ENCODE measurements around the gene TMEM147. TPM values are rescaled to one million over a fixed set of nuclear protein-coding genes. Genes with fewer than 3 reads are reported as not detected.

Gene TMEM147
- total RNA-seq, 2 donors from 2014 or later: 49.6 to 114 TPM

DNA sequence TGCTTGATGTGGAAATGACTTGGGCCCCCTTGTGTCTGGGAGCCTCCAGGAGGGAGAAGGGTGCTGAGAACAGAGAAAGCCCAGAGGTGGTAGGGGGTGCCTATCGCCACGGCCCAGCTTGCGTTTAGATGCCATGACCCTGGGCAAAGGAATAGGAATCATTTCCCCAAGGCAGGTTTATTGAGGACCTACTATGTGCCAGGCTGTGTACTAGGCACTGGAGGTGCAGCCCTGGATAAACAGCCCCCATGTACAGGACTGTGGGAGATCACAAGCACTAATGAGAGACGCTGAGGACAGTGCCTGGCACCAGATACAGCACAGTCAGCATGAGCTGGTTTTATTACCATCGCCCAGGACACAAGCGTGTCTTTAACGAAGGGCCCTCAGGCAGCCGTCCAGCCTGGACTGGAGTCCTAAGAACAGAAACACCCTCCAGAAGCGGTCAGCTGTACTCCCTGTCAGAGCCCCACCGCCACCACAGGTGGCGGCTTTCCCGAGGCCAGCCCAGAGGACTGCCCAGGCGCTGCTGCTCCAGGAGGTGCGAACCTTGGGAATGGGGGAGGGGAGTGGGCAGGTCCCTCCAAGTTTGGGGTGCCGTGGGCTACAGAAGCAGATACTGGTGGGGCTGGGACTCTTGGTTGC lies 4.6 kb downstream of the TMEM147 start:
- H3K9me3 ChIP-seq: no peaks in the 10 kb centered on the region
- H3K4me3 ChIP-seq: no peak overlapping the region
- H3K9ac ChIP-seq (ENCODE audit: low read depth in 2 of 2, low read length in 2 of 2): no peak overlapping the region
- no peaks in the 10 kb centered on the region for H3K27me3 ChIP-seq
- H3K27ac ChIP-seq: no peak overlapping the region
- H3K4me1 ChIP-seq: peaks cover 9% of the 10 kb centered on the region
- intact Hi-C loops (cut with DNase I): loop anchor here (5.0 kb wide), 1 partner anchor 162 kb away; no protein-coding TSS in a partner anchor
- TF ChIP-seq, protein P1, sequence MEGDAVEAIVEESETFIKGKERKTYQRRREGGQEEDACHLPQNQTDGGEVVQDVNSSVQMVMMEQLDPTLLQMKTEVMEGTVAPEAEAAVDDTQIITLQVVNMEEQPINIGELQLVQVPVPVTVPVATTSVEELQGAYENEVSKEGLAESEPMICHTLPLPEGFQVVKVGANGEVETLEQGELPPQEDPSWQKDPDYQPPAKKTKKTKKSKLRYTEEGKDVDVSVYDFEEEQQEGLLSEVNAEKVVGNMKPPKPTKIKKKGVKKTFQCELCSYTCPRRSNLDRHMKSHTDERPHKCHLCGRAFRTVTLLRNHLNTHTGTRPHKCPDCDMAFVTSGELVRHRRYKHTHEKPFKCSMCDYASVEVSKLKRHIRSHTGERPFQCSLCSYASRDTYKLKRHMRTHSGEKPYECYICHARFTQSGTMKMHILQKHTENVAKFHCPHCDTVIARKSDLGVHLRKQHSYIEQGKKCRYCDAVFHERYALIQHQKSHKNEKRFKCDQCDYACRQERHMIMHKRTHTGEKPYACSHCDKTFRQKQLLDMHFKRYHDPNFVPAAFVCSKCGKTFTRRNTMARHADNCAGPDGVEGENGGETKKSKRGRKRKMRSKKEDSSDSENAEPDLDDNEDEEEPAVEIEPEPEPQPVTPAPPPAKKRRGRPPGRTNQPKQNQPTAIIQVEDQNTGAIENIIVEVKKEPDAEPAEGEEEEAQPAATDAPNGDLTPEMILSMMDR (IDR thresholded peaks at IDR 0.05): no peak
- H3K36me3 ChIP-seq: no peaks in the 10 kb centered on the region
- no peak for DNase-seq

DNA sequence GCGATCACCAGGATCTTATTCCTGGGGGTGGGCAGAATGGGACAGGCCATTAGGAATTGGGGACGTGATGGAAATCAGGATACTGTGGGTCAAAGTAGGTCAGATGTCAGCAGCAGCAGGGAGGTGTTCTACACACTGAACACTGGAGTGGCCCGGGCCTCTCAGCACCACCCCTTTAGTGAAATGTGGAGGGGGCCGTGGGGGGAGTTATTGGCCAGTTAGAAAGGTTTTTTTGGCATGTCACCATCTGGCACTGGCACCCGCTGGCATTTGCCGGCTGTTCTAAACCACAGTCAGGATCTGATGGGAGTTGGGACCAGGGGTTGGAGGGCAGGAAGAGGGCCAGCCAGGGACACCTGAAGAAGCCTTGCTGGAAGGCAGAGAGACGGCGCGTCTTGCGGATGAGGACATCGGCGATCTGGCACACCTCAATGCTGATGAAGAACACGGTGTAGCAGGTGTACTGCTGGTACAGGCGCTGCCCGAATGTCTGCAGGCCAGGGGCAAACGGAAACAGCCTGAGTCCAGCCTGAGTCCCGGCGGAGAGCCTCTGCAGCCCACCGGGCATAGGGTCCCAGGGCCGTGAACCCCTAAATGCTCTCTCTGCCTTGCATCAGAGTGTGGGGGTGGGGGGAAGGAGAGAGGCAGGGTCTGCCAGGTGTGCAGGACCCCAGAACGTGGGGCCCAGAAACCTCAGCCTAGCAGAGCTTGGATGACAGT lies 5.8 kb downstream of the TMEM147 start:
- Histone ChIP-seq H3K4me1 (peaks cover 5% of the 10 kb centered on the region), H3K36me3 (no peaks in the 10 kb centered on the region), H3K9ac (ENCODE audit: low read depth in 2 of 2, low read length in 2 of 2) (no peak overlapping the region), H3K4me3 (no peak overlapping the region), H3K9me3 (no peaks in the 10 kb centered on the region), H3K27me3 (no peaks in the 10 kb centered on the region), H3K27ac (no peak overlapping the region)
- TF ChIP-seq, protein P1 (IDR thresholded peaks at IDR 0.05): no peak
- intact Hi-C loops (cut with DNase I): no loop called here
- no peak for DNase-seq

DNA sequence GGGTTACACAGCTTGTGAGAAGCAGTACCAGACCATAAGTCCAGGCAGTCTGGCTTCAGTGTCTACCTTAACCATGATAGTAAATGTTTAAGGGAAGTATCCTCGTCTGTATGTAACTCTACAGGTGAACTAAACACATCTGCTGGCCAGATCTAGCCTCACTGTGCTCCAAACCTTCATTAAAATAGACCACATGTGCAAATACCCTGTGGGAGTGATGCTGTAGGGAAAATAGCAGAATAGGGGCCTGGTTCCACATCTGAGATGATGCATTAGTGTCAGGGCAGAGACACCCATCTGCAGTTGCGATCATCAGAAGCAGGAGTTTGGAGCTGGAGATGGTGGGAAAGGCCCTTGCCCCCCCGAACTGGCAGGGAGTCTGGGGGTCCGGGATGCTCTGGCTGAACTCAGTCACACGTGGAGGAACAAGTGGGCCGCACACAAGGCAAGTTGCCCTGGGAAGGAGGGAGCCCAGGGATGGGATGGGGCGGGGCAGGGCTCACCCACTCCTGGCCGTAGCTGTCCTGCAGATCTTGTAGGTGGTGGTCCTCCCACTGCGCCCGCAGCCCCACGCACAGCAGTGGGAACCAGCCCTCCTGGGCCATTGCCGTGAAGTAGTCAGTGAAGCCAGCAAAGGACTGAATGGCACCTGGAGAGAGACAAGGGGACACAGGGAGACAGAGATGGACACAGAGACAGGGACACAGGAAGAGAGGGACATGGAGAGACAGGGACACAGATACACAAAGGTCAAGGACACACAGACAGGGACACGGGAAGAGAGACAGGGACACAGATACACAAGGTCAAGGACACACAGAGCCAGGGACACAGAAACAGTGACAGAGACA lies 7.3 kb downstream of the TMEM147 start:
- no peak for DNase-seq
- H3K4me3 ChIP-seq: no peak overlapping the region
- no peak overlapping the region for H3K9ac ChIP-seq (ENCODE audit: low read depth in 2 of 2, low read length in 2 of 2)
- H3K4me1 ChIP-seq: no peaks in the 10 kb centered on the region
- TF ChIP-seq, protein P1 (IDR thresholded peaks at IDR 0.05): no peak
- intact Hi-C loops (cut with DNase I): no loop called here
- H3K36me3 ChIP-seq: no peaks in the 10 kb centered on the region
- no peak overlapping the region for H3K27ac ChIP-seq
- no peaks in the 10 kb centered on the region for H3K27me3 ChIP-seq
- H3K9me3 ChIP-seq: no peaks in the 10 kb centered on the region

DNA sequence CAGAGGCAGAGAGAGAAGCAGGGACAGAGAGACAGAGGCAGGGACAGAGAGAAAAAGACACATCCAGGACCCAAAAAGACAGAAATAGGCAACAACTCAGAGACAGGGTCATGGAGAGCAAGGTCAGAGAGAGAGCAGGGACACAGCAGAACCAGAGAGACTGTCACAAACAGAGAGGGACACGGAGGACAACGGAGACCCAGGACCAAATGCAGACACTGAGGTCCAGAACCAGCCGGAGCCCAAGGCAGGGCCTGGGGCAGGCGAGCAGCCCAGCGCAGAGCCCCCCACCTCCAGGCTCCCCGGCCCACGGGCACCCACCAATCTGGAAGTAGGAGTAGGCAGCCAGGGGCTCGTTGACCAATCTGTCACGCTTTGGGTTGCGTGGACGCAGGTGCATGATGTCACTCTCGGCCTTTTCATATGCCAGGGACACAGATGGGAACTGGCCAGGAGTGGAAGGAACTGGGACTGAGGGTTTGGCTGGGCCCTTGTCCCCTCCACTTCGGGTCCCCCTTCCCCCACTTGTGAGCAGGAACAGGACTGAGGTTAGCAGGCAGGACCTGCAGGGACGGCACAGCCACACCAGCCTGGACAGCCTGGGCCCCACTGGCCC lies 8.1 kb downstream of the TMEM147 start:
- Histone ChIP-seq H3K9ac (ENCODE audit: low read depth in 2 of 2, low read length in 2 of 2) (no peak overlapping the region), H3K9me3 (no peaks in the 10 kb centered on the region), H3K4me1 (peaks cover 3% of the 10 kb centered on the region), H3K27ac (no peak overlapping the region), H3K36me3 (no peaks in the 10 kb centered on the region), H3K4me3 (no peak overlapping the region), H3K27me3 (peaks cover 4% of the 10 kb centered on the region)
- DNase-seq: no peak
- intact Hi-C loops (cut with DNase I): no loop called here
- TF ChIP-seq, protein P1 (IDR thresholded peaks at IDR 0.05): no peak

DNA sequence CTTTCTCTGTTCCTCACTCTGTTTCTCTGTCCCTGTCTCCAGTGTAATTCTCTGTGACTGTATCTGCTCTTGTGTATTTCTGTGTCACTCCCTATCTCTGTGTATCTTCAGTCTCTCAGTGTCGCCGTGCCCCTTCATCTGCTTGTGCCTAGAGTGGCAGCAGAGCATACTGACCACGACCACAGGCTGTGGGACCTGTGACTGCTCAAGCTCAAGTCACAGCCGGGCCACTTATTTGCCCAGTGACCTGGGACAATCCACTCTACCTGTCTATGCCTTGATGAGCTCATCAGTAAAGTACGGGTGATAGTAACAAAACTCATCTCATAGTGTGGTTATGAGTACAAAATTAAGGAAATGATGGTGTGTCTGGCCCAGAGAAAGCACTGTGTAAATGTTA lies 8.7 kb downstream of the TMEM147 start:
- no peak for DNase-seq
- Histone ChIP-seq H3K4me1 (peaks cover 3% of the 10 kb centered on the region), H3K9me3 (no peaks in the 10 kb centered on the region), H3K27ac (no peak overlapping the region), H3K27me3 (peaks cover 8% of the 10 kb centered on the region), H3K9ac (ENCODE audit: low read depth in 2 of 2, low read length in 2 of 2) (no peak overlapping the region), H3K36me3 (no peaks in the 10 kb centered on the region), H3K4me3 (no peak overlapping the region)
- TF ChIP-seq, protein P1 (IDR thresholded peaks at IDR 0.05): no peak
- intact Hi-C loops (cut with DNase I): no loop called here
